Astrocyte (in vitro differentiated cells and primary cell): ENCODE results near the gene PDK2. TPM values are rescaled to one million over a fixed set of nuclear protein-coding genes. Genes with fewer than 3 reads are reported as not detected.

Experiments
- DNase-seq: peaks from one replicate; pipeline ENCODE4 v3.0.0-alpha.2; 2010; ENCODE audit warnings: low read depth
- FAIRE-seq: peaks from 2 replicates; lab custom pipeline; 2011; peaks lifted over from hg19 to GRCh38; lab: Jason Lieb, UNC
- H2AFZ ChIP-seq: 2 replicates; pipeline ENCODE4 v1.6.0; 2012; ENCODE audit warnings: low read depth, low read length, inconsistent platforms
- H3K27ac ChIP-seq: 2 replicates; pipeline ENCODE4 v1.5.1; 2011; ENCODE audit warnings: low read depth, low read length, inconsistent platforms
- H3K27me3 ChIP-seq: 2 replicates; pipeline ENCODE4 v1.6.0; 2011; ENCODE audit warnings: low read length, inconsistent platforms; ENCODE audit not compliant: insufficient read depth
- H3K36me3 ChIP-seq: 2 replicates; pipeline ENCODE4 v1.5.1; 2011; ENCODE audit warnings: low read length, inconsistent platforms; ENCODE audit not compliant: insufficient read depth
- H3K4me1 ChIP-seq: 2 replicates; pipeline ENCODE4 v1.5.1; 2011; ENCODE audit warnings: low read length, inconsistent platforms; ENCODE audit not compliant: insufficient read depth
- H3K4me2 ChIP-seq: 2 replicates; pipeline ENCODE4 v1.6.0; 2012; ENCODE audit warnings: low read length, inconsistent platforms
- H3K4me3 ChIP-seq: 2 replicates; pipeline ENCODE4 v1.5.1; 2011; ENCODE audit warnings: low read depth, mild to moderate bottlenecking, low read length, inconsistent platforms; ENCODE audit not compliant: insufficient read depth
- H3K79me2 ChIP-seq: 2 replicates; pipeline ENCODE4 v1.6.0; 2012; ENCODE audit warnings: mild to moderate bottlenecking, low read length, inconsistent platforms; ENCODE audit not compliant: insufficient read depth
- H3K9ac ChIP-seq: 2 replicates; pipeline ENCODE4 v1.6.0; 2012; ENCODE audit warnings: mild to moderate bottlenecking, low read length, inconsistent platforms
- H3K9me3 ChIP-seq: 2 replicates; pipeline ENCODE4 v1.5.1; 2012; ENCODE audit warnings: low read depth, mild to moderate bottlenecking, low read length, inconsistent platforms; ENCODE audit not compliant: insufficient read depth
- H4K20me1 ChIP-seq: 2 replicates; pipeline ENCODE4 v1.6.0; 2012; ENCODE audit warnings: low read length, inconsistent platforms; ENCODE audit not compliant: insufficient read depth
- H3K27ac Mint-ChIP-seq: one replicate; pipeline ENCODE4 v1.8.0; 2021; ENCODE audit warnings: mild to moderate bottlenecking, mixed read lengths; ENCODE audit not compliant: unreplicated experiment
- H3K27me3 Mint-ChIP-seq: one replicate; pipeline ENCODE4 v1.8.0; 2021; ENCODE audit warnings: low read depth, mixed read lengths; ENCODE audit not compliant: unreplicated experiment
- H3K36me3 Mint-ChIP-seq: one replicate; pipeline ENCODE4 v1.8.0; 2021; ENCODE audit warnings: low read depth, mixed read lengths; ENCODE audit not compliant: unreplicated experiment
- H3K4me1 Mint-ChIP-seq: one replicate; pipeline ENCODE4 v1.8.0; 2021; ENCODE audit warnings: low read depth, mixed read lengths; ENCODE audit not compliant: unreplicated experiment
- H3K4me3 Mint-ChIP-seq: one replicate; pipeline ENCODE4 v1.8.0; 2021; ENCODE audit warnings: mild to moderate bottlenecking, moderate library complexity, mixed read lengths; ENCODE audit not compliant: unreplicated experiment
- H3K9me3 Mint-ChIP-seq: one replicate; pipeline ENCODE4 v1.8.0; 2021; ENCODE audit warnings: mild to moderate bottlenecking, mixed read lengths; ENCODE audit not compliant: unreplicated experiment
- CTCF ChIP-seq: IDR thresholded peaks from 2 replicates; pipeline ENCODE4 v1.5.1; 2011; ENCODE audit warnings: low read depth, mild to moderate bottlenecking, inconsistent platforms, low read length, moderate library complexity; ENCODE audit not compliant: insufficient read depth
- EZH2 ChIP-seq: IDR thresholded peaks from 2 replicates; pipeline ENCODE4 v1.6.1; 2012; ENCODE audit warnings: mild to moderate bottlenecking, low read length, inconsistent platforms; ENCODE audit not compliant: insufficient read depth
- total RNA-seq: library from RNA; stranded (reverse); gene quantifications from 2 replicates; pipeline ENCODE4 v1.2.1, GENCODE V29; 2021

The PDK2 gene
- total RNA-seq, 1 donor from 2014 or later, result 25.8 TPM

DNA sequence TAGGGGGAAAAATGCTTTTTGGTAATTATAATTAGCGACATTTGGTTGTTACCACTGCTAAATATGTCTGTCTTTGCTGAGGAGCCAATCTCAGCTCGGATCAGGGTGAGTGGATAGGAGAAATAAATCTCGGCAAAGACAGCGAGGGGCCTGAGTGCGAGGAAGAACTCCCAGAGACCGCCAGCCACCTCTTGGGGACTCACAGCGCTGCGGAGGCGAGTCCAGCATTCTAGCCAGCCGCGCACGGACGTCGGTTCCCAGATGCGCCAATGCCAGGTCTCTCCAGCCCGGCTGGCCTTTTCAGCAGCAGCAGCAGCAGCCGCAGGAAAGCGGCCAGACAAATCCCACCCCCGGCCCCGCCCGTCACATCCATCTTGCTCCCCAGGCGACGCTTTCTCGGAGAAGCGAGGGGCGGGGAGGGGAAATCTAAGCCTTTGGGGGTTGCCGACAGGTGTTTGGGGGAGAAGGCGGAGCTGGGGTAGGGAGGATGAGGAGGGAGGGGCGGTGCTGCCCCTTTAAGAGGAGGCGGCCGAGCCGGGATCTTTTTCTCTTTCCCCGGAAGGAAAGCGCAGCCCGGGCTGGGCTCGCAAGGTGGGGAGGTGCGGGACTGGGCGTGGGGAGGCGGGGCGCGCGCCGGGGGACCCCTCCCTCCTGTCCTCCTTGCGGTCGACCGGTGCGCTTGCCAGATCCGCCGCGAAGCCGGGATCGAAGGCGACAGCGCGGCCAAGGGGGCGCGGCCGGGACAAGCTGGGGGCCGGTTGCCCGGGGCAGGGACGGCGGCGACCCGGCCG lies 39.5 kb upstream of the PDK2 start, which contains the start of gene ITGA3:
Gene ITGA3 (plus strand): TSS at position 685 of the 791 bp plus-strand sequence. CDS start 330 bp downstream, outside the sequence.
- Histone ChIP-seq H3K4me3 (peak within 1 kb of the TSS; percentile 74), H3K4me1 (peaks cover 83% of the 10 kb centered on the region), H3K36me3 (no peaks in the 10 kb centered on the region), H3K9me3 (no peaks in the 10 kb centered on the region), H3K9ac (peak within 1 kb of the TSS; percentile 86), H3K79me2 (peaks cover 66% of the 10 kb centered on the region), H3K4me2 (peak within 1 kb of the TSS; percentile 97), H3K27me3 (no peaks in the 10 kb centered on the region), H2AFZ (peak within 1 kb of the TSS; percentile 60), H3K27ac (peak within 1 kb of the TSS; percentile 96), H4K20me1 (peaks cover 36% of the 10 kb centered on the region)
- FAIRE-seq (no peak), DNase-seq (peak; percentile 85)
- peaks cover 5% of the 10 kb centered on the region for H3K36me3 Mint-ChIP-seq
- H3K27ac Mint-ChIP-seq, result peak within 1 kb of the TSS; percentile 96
- H3K27me3 Mint-ChIP-seq, result no peaks in the 10 kb centered on the region
- H3K4me1 Mint-ChIP-seq, result peaks cover 61% of the 10 kb centered on the region
- TF ChIP-seq EZH2 (no peak), CTCF (no peak)
- H3K9me3 Mint-ChIP-seq, result no peaks in the 10 kb centered on the region
- peak within 1 kb of the TSS; percentile 95 for H3K4me3 Mint-ChIP-seq

- H3K27ac Mint-ChIP-seq, result peak overlapping the region; percentile 81
- Histone ChIP-seq H3K27me3 (no peaks in the 10 kb centered on the region), H3K27ac (peak overlapping the region; percentile 96), H3K4me3 (peak overlapping the region; percentile 74), H4K20me1 (peaks cover 37% of the 10 kb centered on the region), H3K79me2 (peaks cover 73% of the 10 kb centered on the region), H3K36me3 (no peaks in the 10 kb centered on the region), H3K4me1 (peaks cover 83% of the 10 kb centered on the region), H2AFZ (peak overlapping the region; percentile 8), H3K9ac (peak overlapping the region; percentile 86), H3K9me3 (no peaks in the 10 kb centered on the region), H3K4me2 (peak overlapping the region; percentile 97)
- DNase-seq (peak; percentile 60), FAIRE-seq (no peak)
- H3K27me3 Mint-ChIP-seq, result no peaks in the 10 kb centered on the region
- H3K4me1 Mint-ChIP-seq, result peaks cover 61% of the 10 kb centered on the region
- no peaks in the 10 kb centered on the region for H3K9me3 Mint-ChIP-seq
- H3K36me3 Mint-ChIP-seq, result peaks cover 6% of the 10 kb centered on the region
- peak overlapping the region; percentile 95 for H3K4me3 Mint-ChIP-seq
- no peak for TF ChIP-seq EZH2
- TF ChIP-seq CTCF, result no peak
Observed at GRCh38 chr17:50056217-50056960, 38.8 kb upstream of the PDK2 start.
